GM20431 (cell line): Measurements from ENCODE around the gene MPL.
"Not testable (repeated sequence)": the region's sequence is repeated elsewhere in the genome, so short reads cannot be mapped to it uniquely, and the experiment has no call there.

Source experiments
- in situ Hi-C: fragments of 300-500 bp; cut with MseI, MboI; formaldehyde crosslinking; loops from one replicate; pipeline ENCODE4 v1.15.0; 2020; ENCODE audit warnings: low sequenced_read_pairs; ENCODE audit not compliant: unreplicated experiment

Gene MPL

GRCh38 chr1:43369779-43370178 lies 32.2 kb downstream of the MPL start:
- in situ Hi-C loops, result not testable (repeated sequence)

- in situ Hi-C loops, result no loop called here
Measured at GRCh38 chr1:43370564-43370963, 32.9 kb downstream of the MPL start.

GRCh38 chr1:43372172-43372571 lies 34.6 kb downstream of the MPL start:
- in situ Hi-C loops, result no loop called here

GRCh38 chr1:43373066-43373940 lies 35.7 kb downstream of the MPL start:
- in situ Hi-C loops, result no loop called here

- in situ Hi-C loops, result no loop called here
Measured at GRCh38 chr1:43376723-43377235, 39.2 kb downstream of the MPL start.

GRCh38 chr1:43377831-43378230 lies 40.2 kb downstream of the MPL start:
- in situ Hi-C loops, result no loop called here

GRCh38 chr1:43379476-43379875 lies 41.9 kb downstream of the MPL start:
- in situ Hi-C loops, result no loop called here

- in situ Hi-C loops, result no loop called here
Measured at GRCh38 chr1:43381612-43382011, 44.0 kb downstream of the MPL start.

GRCh38 chr1:43382027-43382779 lies 44.6 kb downstream of the MPL start:
- in situ Hi-C loops, result no loop called here

- in situ Hi-C loops, result no loop called here
Measured at GRCh38 chr1:43383449-43383848, 45.8 kb downstream of the MPL start.

- in situ Hi-C loops, result no loop called here
Measured at GRCh38 chr1:43386676-43387075, 49.1 kb downstream of the MPL start.

- in situ Hi-C loops, result no loop called here
Measured at GRCh38 chr1:43387976-43388599, 50.5 kb downstream of the MPL start.

GRCh38 chr1:43388613-43389012 lies 51.0 kb downstream of the MPL start:
- in situ Hi-C loops, result no loop called here

GRCh38 chr1:43389326-43390313 lies 52.0 kb downstream of the MPL start, which contains the start of the genes MED8 and SZT2:
Gene MED8 (minus strand): TSS chr1:43389800. CDS start chr1:43389764, 36 bp downstream.
Gene SZT2 (plus strand): TSS chr1:43389899. CDS start chr1:43389969, 70 bp downstream.
- in situ Hi-C loops, result no loop called here

- in situ Hi-C loops, result no loop called here
Measured at GRCh38 chr1:43392702-43393101, 55.1 kb downstream of the MPL start.

- in situ Hi-C loops, result no loop called here
Measured at GRCh38 chr1:43395523-43395922, 57.9 kb downstream of the MPL start.

- in situ Hi-C loops, result no loop called here
Measured at GRCh38 chr1:43396059-43396458, 58.4 kb downstream of the MPL start.

GRCh38 chr1:43398227-43398626 lies 60.6 kb downstream of the MPL start:
- in situ Hi-C loops, result no loop called here

GRCh38 chr1:43400441-43400840 lies 62.8 kb downstream of the MPL start:
- in situ Hi-C loops, result not testable (repeated sequence)
